H54 (cell line): ENCODE results near the gene BNC2.

ENCODE experiments used
- DNase-seq: peaks from one replicate; pipeline ENCODE4 v3.0.0; 2011; ENCODE audit warnings: low spot score, mixed read lengths; ENCODE audit not compliant: insufficient read length
- FAIRE-seq: peaks from 3 replicates; lab custom pipeline; 2011; peaks lifted over from hg19 to GRCh38; lab: Jason Lieb, UNC
- POLR2A ChIP-seq: IDR thresholded peaks from 2 replicates; pipeline ENCODE4 v1.6.1; 2011; ENCODE audit warnings: low read depth, mild to moderate bottlenecking, low read length

Gene BNC2

DNA sequence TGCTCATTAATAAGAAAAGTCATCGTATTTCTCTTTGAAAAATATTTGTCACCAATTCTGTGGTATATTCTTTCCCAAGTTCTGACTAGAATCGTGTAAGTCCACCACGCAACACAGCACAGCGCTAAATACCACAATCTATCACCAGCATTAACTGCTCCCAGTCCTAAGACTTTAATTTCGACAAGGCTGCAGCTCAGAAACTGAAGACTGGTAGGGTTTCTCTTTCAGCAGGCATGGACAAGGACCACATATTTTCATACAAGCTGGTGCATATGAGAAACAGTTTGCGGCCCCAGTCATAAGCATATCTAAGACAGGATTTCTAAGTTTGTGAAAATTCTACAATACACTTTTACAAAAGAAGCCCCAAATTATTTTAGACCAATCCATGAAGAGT, 24.1 kb downstream of the BNC2 start:
- TF ChIP-seq POLR2A, result no peak
- DNase-seq, result no peak
- no peak for FAIRE-seq

DNA sequence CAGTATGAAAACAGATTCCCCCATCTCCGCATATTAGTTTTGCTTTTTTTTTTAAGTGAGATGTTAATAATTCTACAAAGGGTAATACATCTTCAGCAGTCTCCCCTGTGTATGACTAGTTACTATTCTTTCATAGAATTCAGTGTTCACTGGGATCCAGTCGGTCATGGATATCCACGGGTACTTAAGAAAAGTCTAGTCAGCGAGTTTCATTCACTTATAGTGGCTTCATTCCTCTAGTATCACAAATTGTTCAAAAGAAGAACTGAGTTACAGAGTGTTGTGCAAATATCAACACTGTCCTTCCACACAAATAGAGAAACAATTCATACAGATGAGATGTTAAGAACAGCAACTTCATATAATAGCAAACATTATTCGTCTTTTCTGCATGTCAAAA, 35.7 kb downstream of the BNC2 start:
- FAIRE-seq, result no peak
- no peak for DNase-seq
- no peak for TF ChIP-seq POLR2A

GRCh38 chr9:16833296-16833835, 37.1 kb downstream of the BNC2 start:
- DNase-seq (no peak), FAIRE-seq (no peak)
- TF ChIP-seq POLR2A, result no peak

DNA sequence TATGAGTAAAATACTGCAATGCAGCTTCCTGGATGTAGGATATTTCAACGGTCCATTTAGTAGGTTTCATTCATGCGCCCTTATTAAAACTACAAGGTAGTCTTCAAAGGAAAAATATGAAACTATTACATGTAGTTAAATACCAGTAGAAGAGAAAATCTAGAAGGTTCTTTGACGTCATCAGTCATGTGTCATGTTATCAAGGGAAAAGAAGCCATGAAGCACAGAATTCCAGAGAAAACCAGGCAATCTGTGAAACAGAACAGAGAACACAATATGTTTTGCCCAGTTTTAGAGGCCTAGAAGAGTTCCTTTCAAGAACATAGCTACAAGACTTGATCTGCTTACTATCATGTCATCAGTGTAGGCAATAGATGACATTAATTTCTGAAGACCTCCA, 38.4 kb downstream of the BNC2 start:
- FAIRE-seq, result no peak
- TF ChIP-seq POLR2A, result no peak

DNA sequence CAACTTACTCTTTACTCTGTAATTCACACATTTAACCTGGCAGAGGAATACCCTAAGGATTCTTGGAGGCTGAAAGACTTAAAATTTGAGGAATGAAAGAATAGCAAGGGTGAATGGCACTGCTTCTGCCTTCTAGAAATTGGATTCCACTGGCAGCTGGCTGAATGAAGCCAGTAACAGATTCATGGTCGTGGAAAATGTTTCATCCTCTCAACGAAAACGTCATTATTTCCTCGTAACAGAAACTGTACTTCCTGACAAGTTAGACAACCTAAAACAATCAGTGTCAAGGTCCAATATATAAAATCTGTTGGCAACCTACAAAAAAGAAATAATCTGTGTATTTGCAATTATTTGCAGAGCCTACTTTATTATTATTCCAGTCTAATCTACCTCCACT, 39.7 kb downstream of the BNC2 start:
- no peak for FAIRE-seq
- no peak for TF ChIP-seq POLR2A
- no peak for DNase-seq

More for the DNA sequence above, 38.4 kb downstream of the BNC2 start:
- DNase-seq, result no peak

GRCh38 chr9:16828340-16829281, 41.9 kb downstream of the BNC2 start:
- DNase-seq (no peak), FAIRE-seq (peak; percentile 91)
- no peak for TF ChIP-seq POLR2A

DNA sequence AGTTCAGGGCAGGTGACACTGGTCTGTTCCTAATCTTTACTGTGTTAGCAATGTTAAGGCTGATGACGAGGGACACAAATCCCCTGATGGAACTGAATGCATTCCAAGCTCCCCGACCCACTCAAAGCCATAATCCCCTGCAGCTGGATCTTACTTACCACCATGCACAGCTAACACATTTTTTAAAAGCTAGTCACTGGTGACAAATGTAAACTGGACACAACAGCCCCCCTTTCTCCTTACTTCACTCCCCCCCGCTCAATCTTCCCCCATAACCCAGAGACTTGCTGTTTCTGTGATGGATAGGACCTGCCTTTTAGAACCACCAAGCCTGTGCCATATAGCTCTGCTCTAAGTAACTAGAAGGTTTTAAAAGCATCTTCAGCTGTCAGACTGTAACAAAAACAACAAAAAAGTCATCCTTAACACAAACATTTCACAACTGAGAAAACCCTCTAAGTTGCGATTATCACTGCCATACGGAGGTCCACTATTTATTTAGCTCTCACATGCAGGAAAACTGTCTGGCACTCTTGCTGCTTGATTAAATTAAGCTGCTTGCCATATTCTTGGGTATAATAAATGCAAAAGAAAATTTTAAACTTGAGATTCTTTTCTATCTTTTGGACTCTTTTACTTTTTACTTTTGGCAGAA, 44.4 kb downstream of the BNC2 start:
- peak; percentile 88 for FAIRE-seq
- DNase-seq, result no peak
- no peak for TF ChIP-seq POLR2A

DNA sequence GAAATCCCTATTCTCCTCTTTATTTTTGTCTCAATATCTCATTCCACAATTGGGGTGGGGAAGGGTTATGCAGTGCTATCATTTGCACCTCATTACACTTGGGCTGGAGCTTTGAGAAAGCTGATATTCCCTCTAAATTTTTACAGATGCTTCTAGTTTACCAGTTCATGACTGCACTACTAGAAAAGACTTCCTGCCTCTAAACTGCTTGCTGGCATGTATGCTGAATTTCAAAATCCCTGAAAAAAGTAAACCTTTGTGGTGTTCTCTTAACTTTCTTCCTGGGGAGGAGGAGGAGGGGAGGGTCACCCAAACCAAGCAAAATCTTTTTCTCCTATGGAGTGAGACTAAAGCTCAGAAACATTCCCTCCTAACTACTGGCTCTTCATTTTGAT, 45.1 kb downstream of the BNC2 start:
- TF ChIP-seq POLR2A, result no peak
- DNase-seq, result no peak
- no peak for FAIRE-seq

DNA sequence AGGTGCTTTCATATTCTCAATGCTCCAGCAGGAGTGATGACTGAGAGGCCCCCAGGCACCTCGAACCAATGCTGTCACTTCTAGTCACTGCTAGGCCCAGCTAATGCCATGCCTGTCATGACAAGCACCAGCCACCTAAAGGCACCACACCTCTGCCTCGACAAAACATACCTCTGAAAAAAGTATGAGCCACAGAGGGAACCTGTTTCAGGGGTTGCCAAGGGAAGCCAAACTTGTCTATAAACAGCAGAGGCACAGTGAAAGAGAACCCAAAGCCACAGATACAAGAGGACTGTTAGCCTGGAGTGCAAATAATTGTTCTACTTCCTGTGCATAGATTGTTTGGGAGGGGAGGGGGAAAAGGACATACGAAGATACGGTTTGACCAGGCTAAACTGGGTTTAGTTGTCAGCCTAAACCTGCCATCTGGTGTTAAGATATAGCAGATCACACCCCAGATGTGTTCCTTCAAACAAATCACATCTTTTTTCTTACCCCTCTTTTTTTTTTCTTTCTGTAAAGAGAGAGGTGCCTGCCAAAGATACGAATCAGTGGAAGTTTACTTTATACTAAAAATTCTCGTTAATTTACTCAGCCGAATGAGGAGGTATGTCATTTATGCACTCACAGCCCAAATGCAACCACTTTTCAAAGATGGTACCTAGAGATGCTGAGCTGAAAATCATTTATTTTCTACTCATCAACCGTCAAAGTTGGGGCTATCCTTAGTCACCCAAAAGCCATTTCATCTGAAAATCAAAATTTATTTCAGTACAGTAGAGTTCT, 45.7 kb downstream of the BNC2 start:
- DNase-seq, result no peak
- TF ChIP-seq POLR2A, result no peak
- FAIRE-seq, result peak; percentile 86

GRCh38 chr9:16823906-16824305, 46.6 kb downstream of the BNC2 start:
- TF ChIP-seq POLR2A, result no peak
- DNase-seq (no peak), FAIRE-seq (no peak)

DNA sequence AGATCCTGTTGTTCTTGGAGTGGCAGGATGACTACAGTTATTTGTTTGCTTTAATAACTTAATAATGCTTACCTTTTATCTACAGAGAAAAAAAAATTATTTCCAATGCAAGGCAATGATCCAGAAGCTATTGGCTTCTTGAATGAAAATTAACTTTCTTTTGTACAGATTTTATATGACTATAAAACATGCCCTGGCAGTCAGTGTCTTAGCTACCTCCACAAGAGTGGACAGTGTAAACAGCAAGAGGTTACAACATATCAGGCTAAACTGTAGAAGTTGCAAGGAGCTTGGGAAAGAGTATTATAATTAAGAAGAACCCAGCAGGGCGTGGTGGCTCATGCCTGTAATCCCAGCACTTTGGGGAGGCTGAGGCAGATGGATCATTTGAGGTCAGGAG, 49.1 kb downstream of the BNC2 start:
- FAIRE-seq, result no peak
- DNase-seq, result no peak
- TF ChIP-seq POLR2A, result no peak

- FAIRE-seq, result peak; percentile 66
- TF ChIP-seq POLR2A, result no peak
- no peak for DNase-seq
Observed at GRCh38 chr9:16817514-16817913, 53.0 kb downstream of the BNC2 start.

- TF ChIP-seq POLR2A, result no peak
- DNase-seq, result no peak
- FAIRE-seq, result no peak
Observed at GRCh38 chr9:16817002-16817401, 53.5 kb downstream of the BNC2 start.
